PFSK-1 (cell line): Measurements from ENCODE around the gene RPS6KB1.

Experiments used
- FOXP2 ChIP-seq: optimal IDR thresholded peaks from 2 replicates; pipeline ENCODE3; 2011; ENCODE audit warnings: borderline replicate concordance, control low read depth, inconsistent platforms; ENCODE audit not compliant: insufficient read depth; ENCODE audit errors: extremely low read length, extremely low read depth
- POLR2AphosphoS5 ChIP-seq: IDR thresholded peaks from 2 replicates; pipeline ENCODE4 v1.6.1; 2012; ENCODE audit warnings: low read depth, mild to moderate bottlenecking, control low read depth, low read length, moderate library complexity
- SIN3A ChIP-seq: IDR thresholded peaks from 2 replicates; pipeline ENCODE4 v1.6.1; 2012; ENCODE audit warnings: mild to moderate bottlenecking, low read length, moderate library complexity, borderline replicate concordance; ENCODE audit not compliant: insufficient read depth
- TAF1 ChIP-seq: IDR thresholded peaks from 2 replicates; pipeline ENCODE4 v1.6.1; 2012; ENCODE audit warnings: low read length, control low read depth, borderline replicate concordance; ENCODE audit not compliant: insufficient read depth
- TF ChIP-seq, protein P1 (sequence below), 2 experiments: IDR thresholded peaks; 2 replicates each; pipeline versions ENCODE4 v1.6.1 to v1.8.0; 2011 to 2012; ENCODE audit warnings: low read depth in 2 of 2, low read length in 2 of 2, control low read depth in 1 of 2, inconsistent platforms in 1 of 2, mild to moderate bottlenecking in 1 of 2, moderate library complexity in 1 of 2; ENCODE audit not compliant: insufficient read depth in 1 of 2

RPS6KB1 gene

DNA sequence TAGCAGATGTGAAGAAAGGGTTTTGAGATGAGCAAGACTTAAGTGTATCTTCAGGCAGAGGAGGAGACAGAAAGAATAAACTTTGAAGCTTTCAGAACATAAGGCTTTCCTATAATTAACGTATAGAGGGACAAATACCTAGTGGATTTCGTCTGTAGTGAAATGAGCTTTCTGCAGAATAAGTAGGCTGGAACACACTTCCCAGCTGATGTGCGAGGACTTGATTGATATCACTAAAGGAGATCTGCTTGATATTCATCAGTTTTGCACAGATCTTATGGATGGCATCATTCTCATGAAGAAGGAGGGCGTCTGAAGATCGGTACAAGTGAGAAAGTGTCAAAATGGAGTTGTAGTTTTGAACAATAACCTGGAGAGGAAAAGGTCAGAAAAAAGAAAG, 15.0 kb upstream of the RPS6KB1 start:
- TF ChIP-seq POLR2AphosphoS5 (no peak), TAF1 (no peak), SIN3A (no peak), FOXP2 (no peak)
- TF ChIP-seq, protein P1, sequence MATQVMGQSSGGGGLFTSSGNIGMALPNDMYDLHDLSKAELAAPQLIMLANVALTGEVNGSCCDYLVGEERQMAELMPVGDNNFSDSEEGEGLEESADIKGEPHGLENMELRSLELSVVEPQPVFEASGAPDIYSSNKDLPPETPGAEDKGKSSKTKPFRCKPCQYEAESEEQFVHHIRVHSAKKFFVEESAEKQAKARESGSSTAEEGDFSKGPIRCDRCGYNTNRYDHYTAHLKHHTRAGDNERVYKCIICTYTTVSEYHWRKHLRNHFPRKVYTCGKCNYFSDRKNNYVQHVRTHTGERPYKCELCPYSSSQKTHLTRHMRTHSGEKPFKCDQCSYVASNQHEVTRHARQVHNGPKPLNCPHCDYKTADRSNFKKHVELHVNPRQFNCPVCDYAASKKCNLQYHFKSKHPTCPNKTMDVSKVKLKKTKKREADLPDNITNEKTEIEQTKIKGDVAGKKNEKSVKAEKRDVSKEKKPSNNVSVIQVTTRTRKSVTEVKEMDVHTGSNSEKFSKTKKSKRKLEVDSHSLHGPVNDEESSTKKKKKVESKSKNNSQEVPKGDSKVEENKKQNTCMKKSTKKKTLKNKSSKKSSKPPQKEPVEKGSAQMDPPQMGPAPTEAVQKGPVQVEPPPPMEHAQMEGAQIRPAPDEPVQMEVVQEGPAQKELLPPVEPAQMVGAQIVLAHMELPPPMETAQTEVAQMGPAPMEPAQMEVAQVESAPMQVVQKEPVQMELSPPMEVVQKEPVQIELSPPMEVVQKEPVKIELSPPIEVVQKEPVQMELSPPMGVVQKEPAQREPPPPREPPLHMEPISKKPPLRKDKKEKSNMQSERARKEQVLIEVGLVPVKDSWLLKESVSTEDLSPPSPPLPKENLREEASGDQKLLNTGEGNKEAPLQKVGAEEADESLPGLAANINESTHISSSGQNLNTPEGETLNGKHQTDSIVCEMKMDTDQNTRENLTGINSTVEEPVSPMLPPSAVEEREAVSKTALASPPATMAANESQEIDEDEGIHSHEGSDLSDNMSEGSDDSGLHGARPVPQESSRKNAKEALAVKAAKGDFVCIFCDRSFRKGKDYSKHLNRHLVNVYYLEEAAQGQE (IDR thresholded peaks at IDR 0.05; ENCODE audit: insufficient read depth in 1 of 2, low read depth in 2 of 2, low read length in 2 of 2) = no peak

DNA sequence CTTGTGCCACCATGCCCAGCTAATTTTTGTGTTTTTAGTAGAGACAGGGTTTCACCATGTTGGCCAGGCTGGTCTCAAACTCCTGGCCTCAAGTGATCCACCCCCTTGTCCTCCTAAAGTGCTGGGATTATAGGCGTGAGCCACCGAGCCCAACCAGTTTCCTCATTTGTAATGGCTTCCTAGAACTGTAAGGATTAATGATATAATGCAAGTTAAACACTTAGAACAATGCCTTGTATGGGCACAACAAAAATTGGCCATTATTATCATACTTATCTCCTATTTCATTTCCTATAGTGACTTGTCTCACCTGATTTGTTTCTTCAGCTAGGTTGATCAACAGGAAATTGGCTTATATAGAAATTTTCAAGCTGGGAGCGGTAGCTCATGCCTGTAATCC, 14.3 kb upstream of the RPS6KB1 start:
- TF ChIP-seq TAF1 (no peak), SIN3A (no peak), FOXP2 (no peak), POLR2AphosphoS5 (no peak)
- TF ChIP-seq, protein P1 (IDR thresholded peaks at IDR 0.05; ENCODE audit: insufficient read depth in 1 of 2, low read depth in 2 of 2, low read length in 2 of 2) = no peak

DNA sequence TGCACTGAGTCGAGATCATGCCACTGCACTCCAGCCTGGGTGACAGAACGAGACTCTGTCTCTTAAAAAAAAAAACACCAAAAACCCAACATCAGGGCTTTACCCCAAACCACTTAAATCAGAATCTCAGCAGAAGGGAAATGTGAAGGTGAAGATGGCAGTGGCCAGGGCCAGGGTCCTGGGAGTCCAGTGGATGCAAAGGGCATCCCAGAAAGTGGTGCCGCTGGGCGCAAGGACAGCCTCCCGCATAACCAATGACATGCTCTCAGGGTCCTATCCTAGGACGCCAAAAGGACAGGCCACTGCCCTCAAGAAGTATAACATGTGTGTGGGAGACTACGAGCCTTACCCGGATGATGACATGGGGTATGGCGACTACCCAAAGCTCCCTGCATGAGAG, 8.1 kb upstream of the RPS6KB1 start:
- TF ChIP-seq, protein P1 (IDR thresholded peaks at IDR 0.05; ENCODE audit: insufficient read depth in 1 of 2, low read depth in 2 of 2, low read length in 2 of 2) = no peak
- TF ChIP-seq POLR2AphosphoS5 = no peak
- TF ChIP-seq FOXP2 = no peak
- no peak for TF ChIP-seq SIN3A
- no peak for TF ChIP-seq TAF1

DNA sequence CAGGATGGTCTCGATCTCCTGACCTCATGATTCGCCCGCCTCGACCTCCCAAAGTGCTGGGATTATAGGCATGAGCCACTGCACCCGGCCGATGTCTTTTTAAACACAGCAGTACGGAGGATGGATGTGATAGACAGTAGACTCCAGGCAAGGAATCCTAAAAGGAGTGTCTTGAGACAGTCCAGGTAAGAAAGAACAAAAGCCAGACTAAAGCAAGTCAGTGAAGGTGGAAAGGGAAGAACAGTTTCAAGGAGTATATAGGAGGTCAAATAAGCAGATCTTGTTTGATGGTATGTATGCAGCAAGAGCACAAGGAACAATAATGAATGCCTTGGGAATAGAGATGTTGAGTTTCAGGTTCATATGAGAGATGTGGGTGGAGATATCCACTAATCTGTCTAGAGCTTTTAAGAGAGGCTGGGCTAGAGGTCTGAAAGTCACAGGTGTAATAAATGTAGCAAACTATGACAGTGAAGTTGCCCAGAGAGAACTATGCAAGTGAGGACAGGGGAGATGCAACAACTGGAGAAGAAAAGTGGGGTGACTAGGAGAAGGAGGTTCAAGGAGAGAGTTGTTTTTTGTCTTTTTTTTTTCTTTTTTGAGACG, 4.7 kb upstream of the RPS6KB1 start:
- TF ChIP-seq SIN3A (no peak), POLR2AphosphoS5 (no peak), FOXP2 (no peak), TAF1 (no peak)
- TF ChIP-seq, protein P1 (IDR thresholded peaks at IDR 0.05; ENCODE audit: insufficient read depth in 1 of 2, low read depth in 2 of 2, low read length in 2 of 2) = no peak
